ENCODE results near the gene DPM3. TPM values are rescaled to one million over a fixed set of nuclear protein-coding genes. Genes with fewer than 3 reads are reported as not detected.

The DPM3 gene
- total RNA-seq, 6 donors from 2014 or later = 25.1 to 112 (median 67.5) TPM; not detected in 1

DNA sequence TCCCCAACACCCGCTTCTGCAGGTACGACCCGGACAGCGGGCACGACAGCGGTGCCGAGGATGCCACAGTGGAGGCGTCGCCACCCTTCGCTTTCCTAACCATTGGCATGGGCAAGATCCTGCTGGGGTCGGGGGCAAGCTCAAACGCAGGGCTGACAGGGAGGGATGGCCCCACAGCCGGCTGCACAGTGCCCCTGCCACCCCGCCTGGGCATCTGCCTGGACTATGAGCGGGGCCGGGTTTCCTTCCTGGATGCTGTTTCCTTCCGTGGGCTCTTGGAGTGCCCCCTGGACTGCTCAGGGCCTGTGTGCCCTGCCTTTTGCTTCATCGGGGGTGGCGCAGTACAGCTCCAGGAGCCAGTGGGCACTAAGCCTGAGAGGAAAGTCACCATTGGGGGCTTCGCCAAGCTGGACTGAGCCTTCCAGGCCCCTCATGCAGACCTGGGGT is 43.5 kb upstream of the DPM3 start:
- Histone ChIP-seq H3K9me3 (no peaks in the 10 kb centered on the region), H3K27ac (peak overlapping the region in 1 of 4 donors; percentile 67), H3K27me3 (no peaks in the 10 kb centered on the region), H3K4me3 (no peak overlapping the region), H3K36me3 (no peaks in the 10 kb centered on the region), H3K4me1 (peaks cover 11 to 30% (median 17%) of the 10 kb centered on the region in 4 donors)
- 83 to 88% methylated on average over 16 to 17 of the region's 20 CpGs for WGBS, 2 donors
- ATAC-seq (ENCODE audit: low FRiP score in 2 of 2) = peak in 1 of 2 donors; percentile 0
- DNase-seq = peak in 1 of 2 donors; percentile 82
- no peak for TF ChIP-seq POLR2AphosphoS5 (IDR thresholded peaks at IDR 0.05)
- no peak for TF ChIP-seq EP300 (IDR thresholded peaks at IDR 0.05)
- TF ChIP-seq POLR2A (IDR thresholded peaks at IDR 0.05) = peak in 1 of 4 donors; percentile 40
- TF ChIP-seq, protein P1, sequence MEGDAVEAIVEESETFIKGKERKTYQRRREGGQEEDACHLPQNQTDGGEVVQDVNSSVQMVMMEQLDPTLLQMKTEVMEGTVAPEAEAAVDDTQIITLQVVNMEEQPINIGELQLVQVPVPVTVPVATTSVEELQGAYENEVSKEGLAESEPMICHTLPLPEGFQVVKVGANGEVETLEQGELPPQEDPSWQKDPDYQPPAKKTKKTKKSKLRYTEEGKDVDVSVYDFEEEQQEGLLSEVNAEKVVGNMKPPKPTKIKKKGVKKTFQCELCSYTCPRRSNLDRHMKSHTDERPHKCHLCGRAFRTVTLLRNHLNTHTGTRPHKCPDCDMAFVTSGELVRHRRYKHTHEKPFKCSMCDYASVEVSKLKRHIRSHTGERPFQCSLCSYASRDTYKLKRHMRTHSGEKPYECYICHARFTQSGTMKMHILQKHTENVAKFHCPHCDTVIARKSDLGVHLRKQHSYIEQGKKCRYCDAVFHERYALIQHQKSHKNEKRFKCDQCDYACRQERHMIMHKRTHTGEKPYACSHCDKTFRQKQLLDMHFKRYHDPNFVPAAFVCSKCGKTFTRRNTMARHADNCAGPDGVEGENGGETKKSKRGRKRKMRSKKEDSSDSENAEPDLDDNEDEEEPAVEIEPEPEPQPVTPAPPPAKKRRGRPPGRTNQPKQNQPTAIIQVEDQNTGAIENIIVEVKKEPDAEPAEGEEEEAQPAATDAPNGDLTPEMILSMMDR (IDR thresholded peaks at IDR 0.05) = no peak

DNA sequence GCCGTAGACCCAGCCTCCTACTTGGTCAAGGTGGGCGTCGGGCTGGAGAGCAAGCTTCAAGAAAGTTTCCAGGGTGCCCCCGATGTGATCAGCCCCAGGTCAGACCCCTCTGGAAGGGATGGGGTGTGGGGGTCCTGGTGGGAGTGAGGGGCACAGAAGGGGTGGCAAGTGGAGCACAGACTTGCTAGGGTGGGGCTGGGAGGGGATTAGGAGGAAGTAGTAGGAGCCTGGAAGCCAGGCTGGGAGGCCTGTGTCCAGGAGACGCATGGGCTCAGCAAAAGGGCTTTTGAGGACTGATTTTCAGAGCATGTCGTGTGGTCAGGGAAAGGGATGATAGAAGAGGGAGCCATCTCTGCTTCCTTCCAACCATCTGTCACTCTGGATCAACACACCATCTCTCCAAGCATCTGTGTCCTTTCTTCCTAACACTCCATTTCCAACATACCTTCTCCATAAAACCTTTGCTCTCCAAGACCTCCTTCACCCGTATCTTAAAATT is 41.8 kb upstream of the DPM3 start:
- WGBS, 2 donors = 75 to 86% methylated on average over 3 to 7 of the region's 7 CpGs
- TF ChIP-seq, protein P1 (IDR thresholded peaks at IDR 0.05) = no peak
- TF ChIP-seq POLR2AphosphoS5 (IDR thresholded peaks at IDR 0.05) (no peak), POLR2A (IDR thresholded peaks at IDR 0.05) (no peak), EP300 (IDR thresholded peaks at IDR 0.05) (no peak)
- H3K4me1 ChIP-seq = peaks cover 13 to 38% (median 27%) of the 10 kb centered on the region in 4 donors
- no peak overlapping the region for H3K4me3 ChIP-seq
- DNase-seq (no peak), ATAC-seq (ENCODE audit: low FRiP score in 2 of 2) (no peak)
- no peaks in the 10 kb centered on the region for H3K36me3 ChIP-seq
- H3K9me3 ChIP-seq = no peaks in the 10 kb centered on the region
- no peaks in the 10 kb centered on the region for H3K27me3 ChIP-seq
- H3K27ac ChIP-seq = no peak overlapping the region

DNA sequence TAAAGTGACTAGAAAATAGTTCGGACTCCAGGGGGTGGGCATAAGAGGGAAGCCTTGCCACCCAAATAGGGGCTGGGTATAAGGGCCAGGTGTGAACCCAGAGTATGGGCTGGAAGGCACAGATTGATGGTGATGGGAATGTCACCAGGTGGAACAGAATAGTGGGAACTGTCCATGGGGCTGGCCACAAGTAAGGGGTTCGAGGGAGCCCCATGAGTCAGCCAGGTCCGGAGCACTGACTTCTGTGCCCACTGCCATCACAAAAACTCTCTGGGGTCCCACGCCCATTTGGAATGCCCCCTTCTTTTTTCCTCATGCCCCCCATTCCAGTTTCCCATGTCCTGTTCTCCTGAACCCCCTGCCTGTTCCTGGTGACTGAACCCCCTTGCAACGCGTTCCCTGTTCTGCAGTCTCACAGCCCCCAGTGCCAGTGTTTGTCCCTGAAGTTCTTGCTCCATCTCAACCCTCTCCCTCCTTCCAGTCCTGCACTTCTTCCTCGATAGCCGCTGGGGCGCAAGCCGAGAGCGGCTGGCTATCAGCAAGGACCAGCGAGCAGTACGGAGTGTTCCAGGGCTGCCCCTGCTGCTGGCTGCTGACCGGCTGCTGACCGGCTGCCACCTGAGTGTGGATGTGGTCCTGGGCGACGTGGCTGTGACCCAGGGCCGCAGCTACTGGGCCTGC is 41.2 kb upstream of the DPM3 start:
- DNase-seq = peak; percentile 39 to 81

DNA sequence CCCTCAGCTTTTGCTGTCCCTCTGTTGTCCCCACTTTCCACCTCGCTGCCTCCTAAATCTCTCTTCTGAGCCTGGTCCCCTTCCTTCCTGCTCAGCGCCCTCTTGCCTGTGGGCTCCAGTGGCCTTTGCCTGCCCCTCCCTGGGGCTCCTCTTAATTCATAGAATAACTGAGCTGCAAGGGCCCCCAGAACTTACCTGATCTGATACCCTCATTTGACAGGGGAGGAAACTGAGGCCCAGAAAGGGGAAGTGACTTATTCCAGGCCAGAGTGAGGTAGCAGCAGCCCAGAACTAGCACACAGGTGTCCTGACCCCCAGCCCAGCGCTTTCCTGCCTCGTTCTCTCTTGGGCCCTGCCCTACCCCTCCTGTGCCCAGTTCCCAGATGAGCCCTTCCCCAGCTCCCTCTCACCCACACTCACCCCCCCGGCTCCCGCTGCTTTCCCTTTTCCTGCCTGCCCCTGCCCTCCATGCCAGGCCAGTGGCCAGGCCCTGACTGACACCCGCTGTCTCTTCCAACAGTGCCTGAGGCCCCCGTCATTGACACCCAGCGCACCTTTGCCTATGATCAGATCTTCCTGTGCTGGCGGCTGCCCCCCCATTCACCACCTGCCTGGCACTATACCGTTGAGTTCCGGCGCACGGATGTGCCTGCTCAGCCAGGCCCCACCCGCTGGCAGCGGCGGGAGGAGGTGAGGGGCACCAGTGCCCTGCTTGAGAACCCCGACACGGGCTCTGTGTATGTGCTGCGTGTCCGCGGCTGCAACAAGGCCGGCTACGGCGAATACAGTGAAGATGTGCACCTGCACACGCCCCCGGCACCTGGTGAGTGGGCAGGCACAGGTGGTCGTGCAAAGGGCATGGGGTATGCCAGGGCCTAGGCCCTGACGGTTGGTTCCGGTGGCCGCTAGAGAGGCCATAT is 39.0 kb upstream of the DPM3 start:
- H3K4me1 ChIP-seq = peaks cover 13 to 32% (median 22%) of the 10 kb centered on the region in 4 donors
- TF ChIP-seq POLR2AphosphoS5 (IDR thresholded peaks at IDR 0.05) (peak in 1 of 2 donors; percentile 13), POLR2A (IDR thresholded peaks at IDR 0.05) (peak in 1 of 4 donors; percentile 34), EP300 (IDR thresholded peaks at IDR 0.05) (no peak)
- TF ChIP-seq, protein P1 (IDR thresholded peaks at IDR 0.05) = no peak
- DNase-seq (peak; percentile 27 to 82), ATAC-seq (ENCODE audit: low FRiP score in 2 of 2) (no peak)
- no peaks in the 10 kb centered on the region for H3K36me3 ChIP-seq
- H3K27me3 ChIP-seq = peaks cover 0 to 3% (median 0%) of the 10 kb centered on the region in 4 donors
- peak overlapping the region in 1 of 4 donors; percentile 76 for H3K27ac ChIP-seq
- H3K9me3 ChIP-seq = no peaks in the 10 kb centered on the region
- H3K4me3 ChIP-seq = no peak overlapping the region
- WGBS, 2 donors = 91 to 92% methylated on average over 16 to 31 of the region's 31 CpGs

More for the DNA sequence above, 41.2 kb upstream of the DPM3 start:
- ATAC-seq (ENCODE audit: low FRiP score in 2 of 2) = no peak
- Histone ChIP-seq H3K36me3 (no peaks in the 10 kb centered on the region), H3K4me1 (peaks cover 18 to 38% (median 30%) of the 10 kb centered on the region in 4 donors), H3K27ac (no peak overlapping the region), H3K4me3 (no peak overlapping the region), H3K27me3 (no peaks in the 10 kb centered on the region), H3K9me3 (no peaks in the 10 kb centered on the region)
- TF ChIP-seq POLR2A (IDR thresholded peaks at IDR 0.05) = peak in 1 of 4 donors; percentile 40
- peak in 1 of 2 donors; percentile 11 for TF ChIP-seq POLR2AphosphoS5 (IDR thresholded peaks at IDR 0.05)
- TF ChIP-seq EP300 (IDR thresholded peaks at IDR 0.05) = no peak
- TF ChIP-seq, protein P1 (IDR thresholded peaks at IDR 0.05) = no peak
- WGBS, 2 donors = 90 to 93% methylated on average over 13 to 18 of the region's 18 CpGs
